ENCODE measurements around the gene SORCS3.

Gene SORCS3

GRCh38 chr10:104835422-104835821 lies 194.3 kb downstream of the SORCS3 start:
- DNase-seq (ENCODE audit: low read depth in 2 of 2) = no peak

- no peak for DNase-seq (ENCODE audit: low read depth in 2 of 2)
These were observed 201.6 kb downstream of the SORCS3 start for GRCh38 chr10:104842704-104843103.

- DNase-seq (ENCODE audit: low read depth in 2 of 2) = no peak
These were observed 203.0 kb downstream of the SORCS3 start for GRCh38 chr10:104844073-104844472.

DNA sequence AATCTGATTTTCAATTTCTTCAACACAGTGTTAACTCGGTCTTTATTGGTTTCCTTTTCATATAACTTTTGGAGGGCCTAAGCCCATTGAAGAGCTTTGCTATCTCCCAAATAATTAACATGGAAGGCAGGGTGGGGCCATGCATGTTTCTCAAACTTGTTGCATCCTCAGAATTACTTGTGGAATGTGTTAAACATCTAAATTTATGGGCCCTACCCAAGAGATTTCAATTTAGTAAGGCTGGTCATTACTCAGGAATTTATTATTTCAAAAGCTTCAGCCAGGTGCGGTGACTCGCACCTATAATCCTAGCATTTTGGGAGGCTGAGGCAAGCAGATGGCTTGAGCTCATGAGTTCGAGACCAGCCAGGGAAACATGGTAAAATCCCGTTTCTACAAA lies 208.9 kb downstream of the SORCS3 start:
- DNase-seq (ENCODE audit: low read depth in 2 of 2) = no peak

- no peak for DNase-seq (ENCODE audit: low read depth in 2 of 2)
These were observed 227.0 kb downstream of the SORCS3 start for GRCh38 chr10:104867966-104868598.

DNA sequence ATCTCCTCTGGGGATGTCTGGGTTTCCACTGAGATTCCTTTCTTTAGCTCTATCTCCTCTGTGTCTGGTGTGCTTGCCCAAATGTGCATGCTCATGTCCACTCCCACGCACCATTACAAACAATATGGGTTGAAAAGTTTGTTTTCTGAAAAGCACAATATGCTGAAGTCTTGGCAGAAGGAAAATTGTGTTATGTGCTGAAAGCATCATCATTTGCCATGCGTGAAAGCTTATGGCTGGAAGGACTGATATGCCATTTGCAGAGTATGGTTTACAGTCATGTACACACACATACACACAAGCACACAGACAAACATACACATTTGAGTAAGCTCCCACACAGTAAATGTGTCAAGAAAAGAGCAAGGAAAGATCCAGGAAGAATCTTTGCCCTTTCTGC lies 231.6 kb downstream of the SORCS3 start:
- no peak for DNase-seq (ENCODE audit: low read depth in 2 of 2)

GRCh38 chr10:104873161-104873560 lies 232.1 kb downstream of the SORCS3 start:
- DNase-seq (ENCODE audit: low read depth in 2 of 2) = no peak

- no peak for DNase-seq (ENCODE audit: low read depth in 2 of 2)
These were observed 234.5 kb downstream of the SORCS3 start for GRCh38 chr10:104875561-104875960.

- no peak for DNase-seq (ENCODE audit: low read depth in 2 of 2)
These were observed 239.7 kb downstream of the SORCS3 start for GRCh38 chr10:104880624-104881398.

- DNase-seq (ENCODE audit: low read depth in 2 of 2) = no peak
These were observed 240.7 kb downstream of the SORCS3 start for GRCh38 chr10:104881740-104882139.

DNA sequence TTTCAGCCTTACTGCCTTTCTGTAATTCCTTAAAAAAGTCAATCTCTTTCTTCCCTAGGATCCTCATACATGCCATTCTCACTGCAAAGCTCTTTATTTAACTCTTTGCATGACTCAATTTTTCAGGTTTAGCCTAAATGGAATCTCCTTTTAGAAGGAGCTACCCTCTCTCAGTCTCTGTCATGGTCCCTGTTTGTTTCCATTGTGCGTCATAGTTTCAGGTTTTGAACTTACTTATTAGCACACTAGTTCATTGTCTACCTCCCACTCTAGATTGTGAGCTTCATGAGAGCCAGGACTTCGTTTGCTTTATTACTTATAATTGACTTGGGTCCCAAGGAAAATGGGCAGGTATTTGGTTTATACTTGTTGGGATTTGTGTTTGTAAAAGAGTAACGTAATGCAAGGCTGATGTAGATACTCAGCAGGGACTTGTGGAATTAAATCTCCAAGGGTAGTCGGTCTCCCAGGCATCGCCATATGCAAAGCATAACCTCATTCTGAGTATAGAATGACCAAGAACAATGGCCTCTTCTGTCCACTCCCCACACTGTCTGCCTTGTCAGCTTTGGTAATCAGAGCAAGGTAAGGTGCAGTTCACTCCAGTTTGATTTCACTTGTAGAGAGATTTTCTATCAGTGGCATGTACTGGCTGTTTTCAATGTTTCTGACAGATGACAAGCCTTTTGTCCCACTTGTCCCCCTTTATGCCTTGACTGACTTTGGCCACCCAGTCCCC lies 252.0 kb downstream of the SORCS3 start:
- no peak for DNase-seq (ENCODE audit: low read depth in 2 of 2)

DNA sequence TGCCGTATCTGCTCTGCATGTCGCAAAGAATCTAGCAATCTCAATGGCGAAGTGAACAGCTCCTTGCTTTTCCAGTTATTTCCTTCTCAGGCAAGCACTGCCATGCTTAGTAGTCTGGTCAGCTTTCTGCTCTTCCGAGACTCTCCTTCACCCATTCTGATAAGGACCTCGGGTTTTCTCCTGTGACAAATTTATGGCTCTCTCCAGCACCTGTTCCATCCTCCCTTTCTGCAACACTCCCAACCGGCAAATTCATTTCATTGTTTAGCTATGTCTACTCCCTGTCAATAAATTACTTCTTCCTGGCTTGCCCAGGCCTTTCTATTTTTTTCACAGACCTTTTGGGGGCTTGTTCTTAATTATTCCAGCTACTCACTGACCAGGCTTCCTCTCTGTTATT lies 252.6 kb downstream of the SORCS3 start:
- DNase-seq (ENCODE audit: low read depth in 2 of 2) = no peak

DNA sequence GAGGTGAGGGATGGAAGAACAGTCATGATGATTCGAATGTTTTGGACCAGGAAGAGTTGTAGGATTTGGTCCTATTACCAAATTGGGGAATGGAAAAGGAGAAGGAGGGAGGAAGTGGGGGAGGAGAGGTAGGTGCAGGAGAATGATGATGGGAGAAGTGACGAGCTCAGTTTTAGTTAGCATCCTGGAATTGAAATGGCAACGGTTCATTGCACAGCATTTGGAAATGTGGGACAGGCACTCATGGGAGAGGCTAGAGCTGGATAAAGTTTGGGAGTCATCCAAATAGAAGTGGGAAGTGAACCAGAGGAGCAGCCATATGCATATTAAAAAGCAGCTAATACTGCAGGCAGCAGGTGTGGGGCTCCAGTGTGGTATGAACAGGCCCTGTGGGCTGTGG lies 253.6 kb downstream of the SORCS3 start:
- no peak for DNase-seq (ENCODE audit: low read depth in 2 of 2)

- no peak for DNase-seq (ENCODE audit: low read depth in 2 of 2)
These were observed 254.5 kb downstream of the SORCS3 start for GRCh38 chr10:104895541-104895940.

GRCh38 chr10:104895981-104896380 lies 254.9 kb downstream of the SORCS3 start:
- no peak for DNase-seq (ENCODE audit: low read depth in 2 of 2)

- DNase-seq (ENCODE audit: low read depth in 2 of 2) = no peak
These were observed 256.6 kb downstream of the SORCS3 start for GRCh38 chr10:104897696-104898095.

GRCh38 chr10:104899779-104900178 lies 258.7 kb downstream of the SORCS3 start:
- DNase-seq (ENCODE audit: low read depth in 2 of 2) = no peak

DNA sequence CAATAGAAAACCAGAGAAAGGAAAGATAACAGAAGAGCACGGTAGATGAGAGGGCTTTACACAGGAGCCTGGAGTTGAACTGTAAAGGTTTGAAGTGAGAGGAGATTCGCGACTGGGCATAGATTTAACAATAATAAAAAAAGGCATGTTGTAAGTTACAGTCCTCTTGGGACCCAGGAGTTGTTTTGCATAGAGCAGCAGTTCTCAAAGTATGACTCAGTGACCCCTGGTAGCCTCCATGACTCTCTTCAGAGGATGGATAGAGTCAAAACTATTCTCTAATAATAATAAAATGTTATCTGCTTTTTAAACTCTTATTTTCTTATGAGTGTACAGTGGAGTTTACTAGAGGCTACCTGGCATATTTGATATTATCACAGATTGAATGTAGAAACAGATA lies 262.3 kb downstream of the SORCS3 start:
- no peak for DNase-seq (ENCODE audit: low read depth in 2 of 2)

DNA sequence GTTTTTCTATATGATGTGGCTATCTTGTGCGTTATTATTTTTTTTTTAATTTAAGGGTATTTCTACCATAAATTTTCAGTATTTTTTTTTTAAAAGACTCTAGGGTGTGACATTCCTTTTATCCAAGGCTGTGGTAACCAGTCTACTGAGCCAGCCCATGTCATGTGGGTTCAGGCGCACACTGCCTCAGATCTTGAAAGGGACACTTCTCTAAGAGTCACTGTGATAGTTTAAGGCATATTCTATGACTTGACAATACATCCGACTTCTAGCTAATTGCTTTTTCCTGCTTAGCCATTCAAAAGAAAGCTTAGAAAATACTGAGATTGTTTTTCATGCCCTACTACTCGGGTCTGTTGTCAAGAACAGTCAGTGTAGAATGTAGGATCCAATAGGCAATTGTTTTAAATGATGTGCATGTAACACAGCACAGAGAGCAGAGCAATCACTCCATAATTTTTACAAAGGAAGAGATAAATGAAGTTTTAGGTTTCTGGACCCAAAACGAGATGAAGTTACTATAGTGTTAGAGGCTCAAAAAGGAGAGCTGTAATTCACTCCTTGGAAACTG lies 263.7 kb downstream of the SORCS3 start:
- DNase-seq (ENCODE audit: low read depth in 2 of 2) = no peak

DNA sequence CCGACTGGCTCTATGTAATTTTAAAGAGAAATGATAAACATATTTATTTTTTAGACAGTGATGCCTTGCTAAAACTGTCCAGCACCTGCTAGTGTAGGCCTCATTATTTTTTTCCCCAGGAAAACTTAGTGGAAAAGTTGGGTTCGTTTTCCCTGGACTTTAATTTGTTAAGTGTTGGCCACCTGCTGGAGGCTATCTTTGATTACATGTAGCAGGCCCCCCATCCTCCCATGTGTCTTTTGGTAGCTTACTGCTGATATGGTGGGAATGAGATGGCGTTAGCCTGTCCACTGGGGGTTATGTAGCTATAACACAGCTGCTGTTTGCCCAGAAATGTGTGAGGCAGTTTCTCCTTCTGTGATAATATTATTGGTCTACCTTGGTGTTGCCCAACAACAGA lies 265.0 kb downstream of the SORCS3 start:
- DNase-seq (ENCODE audit: low read depth in 2 of 2) = no peak

- no peak for DNase-seq (ENCODE audit: low read depth in 2 of 2)
These were observed 266.4 kb downstream of the SORCS3 start for GRCh38 chr10:104907521-104907920.

DNA sequence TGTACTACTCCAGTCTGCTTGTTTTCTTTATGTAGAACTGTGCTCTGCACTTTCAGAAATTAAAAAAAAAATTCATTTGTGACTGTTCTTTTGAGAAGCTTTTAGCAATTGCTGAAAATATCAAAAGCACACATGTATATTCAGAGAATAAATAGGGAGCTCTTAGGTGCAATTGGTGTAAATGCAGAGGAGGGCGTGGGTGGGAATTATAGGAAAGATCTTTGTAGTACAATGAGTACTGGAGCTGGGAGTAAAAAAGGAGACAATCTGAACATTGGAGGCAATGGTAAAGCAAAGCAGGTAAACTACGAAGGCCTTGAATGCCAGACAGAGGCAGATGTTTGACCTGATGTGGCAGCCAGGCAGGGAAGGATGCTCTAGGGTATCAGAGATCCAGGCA lies 267.5 kb downstream of the SORCS3 start:
- DNase-seq (ENCODE audit: low read depth in 2 of 2) = no peak

GRCh38 chr10:104910712-104911111 lies 269.6 kb downstream of the SORCS3 start:
- no peak for DNase-seq (ENCODE audit: low read depth in 2 of 2)

All from stimulated activated CD8-positive, alpha-beta memory T cell treated with anti-CD3 and anti-CD28 coated beads, Interleukin-2, amount 100 ng/mL, for 1 hour (primary cell).